Measurements from ENCODE around the gene CSAG2.

DNA sequence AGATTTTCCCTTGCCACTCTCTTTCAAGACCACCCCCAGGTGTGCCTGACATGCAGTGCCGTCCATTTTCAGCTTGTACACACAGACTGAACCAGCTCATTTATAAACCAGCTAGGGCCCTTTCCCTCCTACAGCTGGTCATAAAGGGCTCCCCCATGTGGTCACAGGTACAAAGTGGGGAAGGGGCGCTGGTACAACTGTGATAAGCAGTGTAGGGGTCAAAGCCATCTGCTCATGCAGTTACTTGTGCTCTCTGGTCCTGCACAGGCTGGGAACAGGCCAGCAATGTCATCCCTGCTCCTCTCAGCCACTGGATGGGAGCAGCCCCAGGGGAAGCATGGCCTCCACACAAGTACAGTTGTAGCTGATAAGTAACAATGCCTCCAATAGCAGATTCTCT is 50.8 kb downstream of the CSAG2 start:
- TF ChIP-seq CEBPB (IDR thresholded peaks at IDR 0.05) (no peak), EGR1 (IDR thresholded peaks at IDR 0.05) (no peak), MAX (IDR thresholded peaks at IDR 0.05) (no peak), TAF1 (IDR thresholded peaks at IDR 0.05; ENCODE audit: low read depth) (no peak), EP300 (IDR thresholded peaks at IDR 0.05; ENCODE audit: borderline replicate concordance) (no peak), TCF12 (IDR thresholded peaks at IDR 0.05; ENCODE audit: low read depth) (no peak)

Data from Ishikawa (cell line).